Skeletal muscle satellite cell (primary cell): Measurements from ENCODE around the gene DHRS12.

Experiments
- H3K27me3 ChIP-seq: 2 replicates; pipeline ENCODE4 v1.7.0; 2013; ENCODE audit warnings: low read length; ENCODE audit not compliant: control insufficient read depth, insufficient read depth
- H3K36me3 ChIP-seq: 2 replicates; pipeline ENCODE4 v1.7.0; 2013; ENCODE audit warnings: mild to moderate bottlenecking, control low read depth, low read length; ENCODE audit not compliant: insufficient read depth
- H3K4me1 ChIP-seq: 2 replicates; pipeline ENCODE4 v1.7.0; 2013; ENCODE audit warnings: low read length; ENCODE audit not compliant: control insufficient read depth, insufficient read depth
- H3K4me2 ChIP-seq: 2 replicates; pipeline ENCODE4 v1.7.0; 2013; ENCODE audit warnings: mild to moderate bottlenecking, low read length
- H3K4me3 ChIP-seq: 2 replicates; pipeline ENCODE4 v1.7.0; 2013; ENCODE audit warnings: low read length
- H3K9ac ChIP-seq: 2 replicates; pipeline ENCODE4 v1.7.0; 2013; ENCODE audit warnings: mild to moderate bottlenecking, low read depth, low read length, moderate library complexity
- H3K9me3 ChIP-seq: replicated peaks from 2 replicates; pipeline ENCODE4 v1.7.0; 2013; ENCODE audit warnings: mild to moderate bottlenecking, control low read depth, low read length

Gene DHRS12

GRCh38 chr13:51776179-51776578 lies 27.8 kb downstream of the DHRS12 start:
- Histone ChIP-seq H3K4me1 (no peaks in the 10 kb centered on the region), H3K27me3 (peaks cover 9% of the 10 kb centered on the region), H3K4me3 (no peak overlapping the region), H3K9ac (no peak overlapping the region), H3K36me3 (no peaks in the 10 kb centered on the region), H3K9me3 (no peaks in the 10 kb centered on the region), H3K4me2 (no peak overlapping the region)

DNA sequence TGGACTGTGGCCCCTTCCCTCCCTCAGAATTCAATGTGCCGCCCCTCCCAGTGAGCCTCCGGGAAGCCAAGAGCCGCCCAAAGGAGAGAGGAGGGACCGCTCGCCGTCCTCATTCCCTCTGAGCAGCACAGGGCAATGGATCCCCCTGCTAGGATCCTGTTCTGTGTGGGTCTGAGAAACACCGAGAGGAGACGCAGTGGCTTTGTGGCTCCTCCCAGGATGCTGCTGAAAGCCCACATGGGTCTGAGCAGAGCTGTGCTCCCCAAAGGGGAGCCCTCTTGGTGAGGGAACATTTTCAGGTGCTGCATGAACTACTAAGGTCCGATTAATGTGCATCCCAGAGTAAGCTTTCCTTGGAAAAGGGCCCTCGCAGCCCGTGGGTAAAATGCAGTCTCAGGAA lies 30.4 kb downstream of the DHRS12 start:
- H3K4me2 ChIP-seq: no peak overlapping the region
- H3K36me3 ChIP-seq: peaks cover 5% of the 10 kb centered on the region
- H3K27me3 ChIP-seq: peaks cover 9% of the 10 kb centered on the region
- no peaks in the 10 kb centered on the region for H3K9me3 ChIP-seq
- H3K9ac ChIP-seq: no peak overlapping the region
- H3K4me3 ChIP-seq: no peak overlapping the region
- peaks cover 6% of the 10 kb centered on the region for H3K4me1 ChIP-seq

GRCh38 chr13:51772781-51773180 lies 31.2 kb downstream of the DHRS12 start:
- peaks cover 6% of the 10 kb centered on the region for H3K27me3 ChIP-seq
- H3K9me3 ChIP-seq: no peaks in the 10 kb centered on the region
- H3K36me3 ChIP-seq: peaks cover 12% of the 10 kb centered on the region
- H3K9ac ChIP-seq: no peak overlapping the region
- H3K4me1 ChIP-seq: peaks cover 6% of the 10 kb centered on the region
- H3K4me3 ChIP-seq: no peak overlapping the region
- no peak overlapping the region for H3K4me2 ChIP-seq

GRCh38 chr13:51772105-51772455 lies 31.9 kb downstream of the DHRS12 start:
- no peak overlapping the region for H3K4me2 ChIP-seq
- H3K36me3 ChIP-seq: peaks cover 15% of the 10 kb centered on the region
- no peaks in the 10 kb centered on the region for H3K9me3 ChIP-seq
- no peak overlapping the region for H3K9ac ChIP-seq
- no peak overlapping the region for H3K4me3 ChIP-seq
- H3K4me1 ChIP-seq: peaks cover 6% of the 10 kb centered on the region
- H3K27me3 ChIP-seq: peaks cover 6% of the 10 kb centered on the region

DNA sequence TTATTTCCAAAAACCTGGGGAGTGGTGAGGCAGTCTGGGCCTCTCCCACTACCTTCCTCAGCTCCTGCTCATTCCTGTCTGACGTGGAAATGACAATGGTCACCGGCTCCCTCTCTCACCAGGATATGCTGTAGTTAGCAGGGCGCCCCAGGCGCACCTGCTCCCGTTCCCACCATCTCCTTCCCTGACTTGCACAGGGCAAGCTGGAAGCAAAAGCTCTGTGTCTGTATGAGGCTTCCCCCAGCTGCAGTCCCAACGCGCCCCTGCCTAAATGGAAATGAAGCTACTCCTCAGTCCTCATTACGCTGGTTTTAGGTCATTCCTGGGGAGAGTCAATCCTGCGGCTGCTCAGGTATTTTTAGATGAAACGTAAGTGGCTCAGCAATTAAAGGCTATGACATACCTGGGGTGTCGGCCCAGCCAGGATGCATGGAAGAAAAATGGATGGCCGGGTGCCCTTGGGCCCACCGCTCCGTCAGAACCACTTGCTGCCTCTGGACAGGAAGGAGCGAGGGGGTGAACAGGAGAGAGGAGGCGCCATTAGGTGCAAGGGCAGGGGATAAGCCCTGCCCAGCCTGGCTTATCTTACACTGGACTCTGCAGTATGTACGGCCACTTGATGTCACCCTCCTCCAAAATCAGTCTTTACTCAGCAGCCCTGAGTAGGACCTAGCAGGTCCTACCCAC lies 32.4 kb downstream of the DHRS12 start:
- Histone ChIP-seq H3K4me1 (peaks cover 6% of the 10 kb centered on the region), H3K27me3 (peaks cover 6% of the 10 kb centered on the region), H3K4me2 (no peak overlapping the region), H3K9me3 (no peaks in the 10 kb centered on the region), H3K36me3 (peaks cover 20% of the 10 kb centered on the region), H3K4me3 (no peak overlapping the region), H3K9ac (no peak overlapping the region)

DNA sequence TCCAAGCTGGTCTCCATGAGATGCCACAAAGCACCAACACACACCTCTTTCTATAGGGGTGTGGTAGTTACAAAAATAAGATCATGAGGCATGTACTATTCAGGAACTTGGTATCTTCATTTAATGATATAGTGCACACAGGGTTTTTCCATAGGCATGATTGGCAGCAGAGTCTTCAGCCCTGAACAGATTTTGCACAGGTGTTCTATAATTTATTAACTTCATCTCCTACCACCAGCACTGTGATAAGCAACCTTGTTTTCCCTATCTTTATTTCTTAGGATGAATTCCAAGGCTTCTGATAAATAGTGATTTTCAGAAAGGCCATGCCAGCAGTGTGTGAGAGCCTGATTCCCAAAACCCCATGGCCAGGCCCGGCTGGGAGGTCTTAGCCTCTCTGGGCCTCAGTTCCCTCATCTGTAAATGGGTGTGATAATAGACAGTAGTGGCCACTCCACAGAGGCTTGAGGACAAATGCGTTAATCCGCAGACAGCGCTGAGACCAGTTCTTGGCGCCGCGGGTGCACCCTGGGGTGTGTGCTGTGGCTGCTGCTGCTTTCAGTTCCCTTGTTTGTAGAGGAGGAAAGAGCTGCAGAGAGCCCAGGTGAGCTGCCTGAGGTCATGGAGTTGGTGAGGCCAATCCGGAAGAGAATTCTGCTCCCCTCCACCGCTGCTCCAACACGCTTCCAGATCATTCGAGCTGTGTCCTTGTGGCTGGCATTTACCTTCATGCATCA lies 33.1 kb downstream of the DHRS12 start:
- peaks cover 6% of the 10 kb centered on the region for H3K4me1 ChIP-seq
- peaks cover 26% of the 10 kb centered on the region for H3K36me3 ChIP-seq
- no peak overlapping the region for H3K4me2 ChIP-seq
- H3K4me3 ChIP-seq: no peak overlapping the region
- H3K27me3 ChIP-seq: peaks cover 6% of the 10 kb centered on the region
- H3K9ac ChIP-seq: no peak overlapping the region
- H3K9me3 ChIP-seq: no peaks in the 10 kb centered on the region

DNA sequence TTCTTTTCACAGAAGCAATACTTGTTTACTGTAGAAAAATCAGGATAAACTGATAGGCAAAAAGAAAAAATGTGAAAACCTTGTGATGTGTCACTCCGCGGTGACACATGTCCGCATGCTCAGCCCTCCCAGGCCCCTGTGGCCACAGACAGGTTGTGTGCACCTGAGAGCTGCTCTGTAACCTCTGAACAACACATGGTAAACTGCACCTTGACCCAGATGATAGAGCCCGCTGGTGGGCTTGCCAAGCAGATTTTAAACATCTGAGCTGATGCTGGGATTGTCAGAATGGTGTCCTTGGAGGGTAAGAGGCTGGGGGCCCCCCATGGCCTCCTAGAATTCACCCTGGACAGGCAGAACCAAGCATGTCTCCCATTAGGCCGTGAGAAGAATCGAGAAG lies 33.8 kb downstream of the DHRS12 start:
- Histone ChIP-seq H3K9me3 (no peaks in the 10 kb centered on the region), H3K4me3 (no peak overlapping the region), H3K9ac (no peak overlapping the region), H3K4me2 (no peak overlapping the region), H3K36me3 (peaks cover 33% of the 10 kb centered on the region), H3K27me3 (peaks cover 6% of the 10 kb centered on the region), H3K4me1 (peaks cover 6% of the 10 kb centered on the region)

DNA sequence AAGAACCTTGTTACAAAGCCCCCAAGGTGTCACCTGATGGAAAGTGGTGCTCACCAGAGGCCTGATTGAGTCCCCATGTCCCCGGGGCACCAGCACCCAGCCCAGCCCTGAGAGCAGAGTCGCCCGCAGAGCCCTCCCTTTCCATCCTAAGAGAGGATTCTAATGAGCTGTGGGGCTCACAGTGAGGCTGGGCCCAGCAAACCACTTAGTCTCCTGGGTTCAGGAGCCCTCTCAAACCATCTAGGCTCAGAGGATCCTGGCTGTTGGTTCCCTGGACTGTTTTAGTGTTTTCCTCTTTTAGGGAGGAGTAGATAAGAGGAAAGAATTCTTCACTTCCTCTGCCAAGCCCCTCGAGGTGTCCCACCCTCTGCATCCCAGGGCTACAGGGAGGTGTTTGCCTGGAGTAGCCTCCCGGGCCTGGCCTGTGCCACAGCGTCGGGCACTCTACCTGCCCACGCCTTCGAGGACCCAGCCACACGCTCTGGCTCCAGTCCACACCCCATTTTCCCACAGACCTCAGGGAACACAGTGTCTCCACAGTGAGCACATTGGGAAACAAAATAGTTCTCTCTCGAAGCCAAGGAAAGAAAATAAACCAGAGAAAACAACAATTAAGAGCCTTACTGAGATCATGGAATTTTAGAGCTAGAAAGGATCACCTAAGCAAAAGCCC lies 34.4 kb downstream of the DHRS12 start:
- peaks cover 12% of the 10 kb centered on the region for H3K4me1 ChIP-seq
- H3K27me3 ChIP-seq: peaks cover 6% of the 10 kb centered on the region
- no peaks in the 10 kb centered on the region for H3K9me3 ChIP-seq
- H3K36me3 ChIP-seq: peaks cover 39% of the 10 kb centered on the region
- H3K4me2 ChIP-seq: no peak overlapping the region
- H3K4me3 ChIP-seq: no peak overlapping the region
- no peak overlapping the region for H3K9ac ChIP-seq

DNA sequence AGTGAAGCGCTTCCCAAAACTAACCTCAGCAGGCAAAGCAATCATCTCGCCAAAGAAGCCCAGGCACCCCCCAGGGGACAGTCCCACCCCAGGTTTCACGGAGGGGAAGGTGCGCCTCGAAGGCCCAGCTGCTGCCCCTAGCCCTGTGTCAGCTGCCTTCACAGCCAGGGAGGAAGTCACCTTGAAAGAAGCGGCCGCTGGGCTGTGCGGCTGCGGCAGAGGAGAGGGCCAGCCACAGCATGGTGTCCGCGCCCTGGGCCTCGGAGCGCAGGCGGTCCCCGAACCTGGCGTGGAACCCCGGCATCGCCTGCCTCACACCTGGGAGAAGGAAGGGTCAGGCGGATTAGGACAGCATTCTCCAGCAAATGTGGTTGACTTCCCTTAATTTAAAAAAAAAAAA lies 35.0 kb downstream of the DHRS12 start:
- H3K9ac ChIP-seq: no peak overlapping the region
- peaks cover 18% of the 10 kb centered on the region for H3K4me1 ChIP-seq
- H3K9me3 ChIP-seq: no peaks in the 10 kb centered on the region
- H3K4me2 ChIP-seq: no peak overlapping the region
- H3K36me3 ChIP-seq: peaks cover 39% of the 10 kb centered on the region
- peaks cover 6% of the 10 kb centered on the region for H3K27me3 ChIP-seq
- H3K4me3 ChIP-seq: no peak overlapping the region

- H3K36me3 ChIP-seq: peaks cover 39% of the 10 kb centered on the region
- H3K9ac ChIP-seq: no peak overlapping the region
- no peaks in the 10 kb centered on the region for H3K9me3 ChIP-seq
- H3K4me2 ChIP-seq: no peak overlapping the region
- peaks cover 20% of the 10 kb centered on the region for H3K4me1 ChIP-seq
- peaks cover under 1% of the 10 kb centered on the region for H3K27me3 ChIP-seq
- no peak overlapping the region for H3K4me3 ChIP-seq
Measured at GRCh38 chr13:51768378-51768921, 35.5 kb downstream of the DHRS12 start.

GRCh38 chr13:51767100-51767499 lies 36.9 kb downstream of the DHRS12 start:
- Histone ChIP-seq H3K9me3 (no peaks in the 10 kb centered on the region), H3K27me3 (no peaks in the 10 kb centered on the region), H3K4me1 (peaks cover 20% of the 10 kb centered on the region), H3K36me3 (peaks cover 52% of the 10 kb centered on the region), H3K9ac (no peak overlapping the region), H3K4me2 (no peak overlapping the region), H3K4me3 (no peak overlapping the region)
